ENCODE data around the gene SNORC. TPM values are rescaled to one million over a fixed set of nuclear protein-coding genes. Genes with fewer than 3 reads are reported as not detected.
"Not testable (repeated sequence)": the region's sequence is repeated elsewhere in the genome, so short reads cannot be mapped to it uniquely, and the experiment has no call there.

Gene SNORC
- 1.9 and 3.2 TPM in 2 replicates for total RNA-seq

DNA sequence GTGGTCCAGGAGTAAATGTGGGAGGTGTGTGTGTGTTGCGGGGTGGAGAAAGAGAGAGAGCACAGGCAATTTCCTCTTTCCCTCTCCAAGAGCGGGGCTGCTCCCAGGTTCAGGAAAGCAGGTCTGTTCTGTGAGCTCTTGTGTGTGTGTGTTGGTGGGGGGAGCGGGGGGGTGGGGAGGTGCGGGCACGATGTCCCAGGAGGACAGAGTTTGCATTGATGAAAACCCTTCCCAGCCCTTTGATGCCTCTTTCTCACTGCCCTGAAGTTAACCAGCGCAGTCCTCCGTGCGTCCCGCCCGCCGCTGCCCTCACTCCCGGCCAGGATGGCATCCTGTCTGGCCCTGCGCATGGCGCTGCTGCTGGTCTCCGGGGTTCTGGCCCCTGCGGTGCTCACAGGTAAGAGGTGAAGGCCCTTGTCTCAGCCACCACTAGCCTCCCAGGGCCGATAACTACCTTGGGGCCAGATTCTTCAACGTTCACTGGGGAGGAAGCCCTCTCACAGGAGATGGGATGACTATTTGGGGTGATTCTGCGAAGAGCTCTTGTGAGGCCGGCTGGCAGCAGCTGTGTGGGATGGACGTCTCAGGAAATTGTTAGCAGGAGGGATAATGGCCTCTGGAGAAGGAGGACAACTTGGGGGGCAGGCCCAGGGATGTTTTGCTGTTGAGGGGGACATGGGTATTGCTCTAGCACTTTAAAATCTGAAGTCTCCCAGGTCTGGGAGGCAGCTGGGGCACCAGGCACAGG, at the start of gene SNORC:
SNORC (plus strand) TSS at position 247 of the 748 bp plus-strand sequence; CDS start at position 325, 78 bp downstream.
- H3K4me3 Mint-ChIP-seq (ENCODE audit: low read depth), result no peak within 1 kb of the TSS
- intact Hi-C loops (cut with micrococcal nuclease), result no loop called here
- no peaks in the 10 kb centered on the region for H3K4me1 Mint-ChIP-seq (ENCODE audit: low read depth)
- no peak for DNase-seq (ENCODE audit: low spot score)
- no peak within 1 kb of the TSS for H3K27ac Mint-ChIP-seq
- H3K9me3 Mint-ChIP-seq, result no peaks in the 10 kb centered on the region
- H3K27me3 Mint-ChIP-seq (ENCODE audit: low read depth), result peaks cover 2% of the 10 kb centered on the region
- peaks cover 7% of the 10 kb centered on the region for H3K36me3 Mint-ChIP-seq (ENCODE audit: low read depth)

DNA sequence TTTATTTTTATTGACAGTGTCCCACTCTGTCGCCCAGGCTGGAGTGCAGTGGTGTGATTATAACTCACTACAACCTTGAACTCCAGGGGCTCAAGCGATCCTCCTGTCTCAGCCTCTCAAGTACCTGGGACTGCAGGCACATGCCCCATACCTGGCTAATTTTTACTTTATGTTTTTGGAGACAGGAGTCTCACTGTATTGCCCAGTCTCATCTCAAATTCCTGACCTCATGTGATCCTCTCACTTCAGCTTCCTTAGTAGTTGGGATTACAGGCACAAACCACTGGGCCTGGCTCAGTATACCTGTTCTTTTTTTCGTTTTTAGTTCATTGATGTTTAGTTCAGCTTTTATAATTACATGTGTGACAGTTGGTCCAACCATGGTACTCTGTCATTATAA, 40.1 kb upstream of the SNORC start:
- no peak overlapping the region for H3K27ac Mint-ChIP-seq
- no peak overlapping the region for H3K4me3 Mint-ChIP-seq (ENCODE audit: low read depth)
- no peaks in the 10 kb centered on the region for H3K9me3 Mint-ChIP-seq
- intact Hi-C loops (cut with micrococcal nuclease), result no loop called here
- DNase-seq (ENCODE audit: low spot score), result no peak
- peaks cover 75% of the 10 kb centered on the region for H3K36me3 Mint-ChIP-seq (ENCODE audit: low read depth)
- no peaks in the 10 kb centered on the region for H3K27me3 Mint-ChIP-seq (ENCODE audit: low read depth)
- H3K4me1 Mint-ChIP-seq (ENCODE audit: low read depth), result peaks cover 18% of the 10 kb centered on the region

- DNase-seq (ENCODE audit: low spot score), result no peak
- intact Hi-C loops (cut with micrococcal nuclease), result no loop called here
- Mint-ChIP-seq H3K9me3 (no peaks in the 10 kb centered on the region), H3K27me3 (ENCODE audit: low read depth) (no peaks in the 10 kb centered on the region), H3K4me1 (ENCODE audit: low read depth) (peaks cover 15% of the 10 kb centered on the region), H3K36me3 (ENCODE audit: low read depth) (peaks cover 68% of the 10 kb centered on the region), H3K27ac (no peak overlapping the region), H3K4me3 (ENCODE audit: low read depth) (no peak overlapping the region)
These were observed 38.6 kb upstream of the SNORC start for GRCh38 chr2:232831496-232831895.

DNA sequence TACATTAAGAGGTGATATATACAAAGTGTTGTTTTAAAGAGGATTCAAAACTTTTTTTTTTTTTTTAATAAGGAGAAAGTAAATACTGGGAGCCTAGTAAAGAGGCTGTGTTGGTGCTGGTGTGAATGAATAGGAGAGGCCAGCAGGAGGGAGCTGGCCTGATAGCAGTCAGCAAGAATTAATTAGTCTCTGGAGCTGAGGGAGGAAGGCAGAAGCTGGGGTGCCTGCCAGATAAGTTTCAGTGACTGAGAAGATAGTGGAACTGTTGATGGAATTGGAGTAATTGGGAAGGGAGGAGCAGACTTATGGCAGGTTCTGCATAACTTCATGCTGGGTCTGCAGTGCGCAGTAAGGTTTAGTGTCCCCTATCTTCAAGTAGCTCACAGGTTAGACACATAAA, 36.2 kb upstream of the SNORC start:
- peaks cover 66% of the 10 kb centered on the region for H3K36me3 Mint-ChIP-seq (ENCODE audit: low read depth)
- H3K27ac Mint-ChIP-seq, result no peak overlapping the region
- H3K4me1 Mint-ChIP-seq (ENCODE audit: low read depth), result peaks cover 26% of the 10 kb centered on the region
- no peaks in the 10 kb centered on the region for H3K9me3 Mint-ChIP-seq
- DNase-seq (ENCODE audit: low spot score), result no peak
- no peak overlapping the region for H3K4me3 Mint-ChIP-seq (ENCODE audit: low read depth)
- intact Hi-C loops (cut with micrococcal nuclease), result no loop called here
- no peaks in the 10 kb centered on the region for H3K27me3 Mint-ChIP-seq (ENCODE audit: low read depth)

DNA sequence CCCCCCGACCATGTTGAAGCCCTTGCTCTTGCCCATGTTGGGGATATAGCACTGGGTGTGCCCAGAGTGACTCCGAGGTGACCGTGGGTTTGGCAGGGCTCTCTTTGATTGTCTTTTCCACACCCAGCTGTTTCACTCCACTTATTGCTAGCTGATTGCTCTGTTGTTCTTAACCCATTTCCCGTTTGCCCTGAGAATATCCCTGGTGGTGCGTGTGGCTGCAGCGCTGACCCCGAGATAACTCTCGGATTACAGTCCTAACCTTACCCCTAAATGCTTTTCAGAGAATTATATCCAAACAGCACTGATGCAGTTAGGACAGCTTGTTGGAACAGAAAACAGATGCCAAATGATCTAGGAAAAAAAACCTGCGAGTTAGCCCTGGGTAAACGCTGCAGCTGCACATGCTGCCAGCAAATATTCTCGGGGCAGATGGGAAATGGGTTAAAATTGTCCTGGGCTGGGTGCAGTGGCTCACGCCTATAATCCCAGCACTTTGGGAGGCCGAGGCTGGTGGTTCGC, 34.3 kb upstream of the SNORC start:
- Mint-ChIP-seq H3K27ac (no peak overlapping the region), H3K4me1 (ENCODE audit: low read depth) (peaks cover 38% of the 10 kb centered on the region), H3K27me3 (ENCODE audit: low read depth) (no peaks in the 10 kb centered on the region), H3K36me3 (ENCODE audit: low read depth) (peaks cover 73% of the 10 kb centered on the region), H3K4me3 (ENCODE audit: low read depth) (no peak overlapping the region), H3K9me3 (no peaks in the 10 kb centered on the region)
- DNase-seq (ENCODE audit: low spot score), result no peak
- intact Hi-C loops (cut with micrococcal nuclease), result loop anchor here (5.0 kb wide), 2 partner anchors 228 to 417 kb away; partner anchors contain the start of gene ATG16L1

GRCh38 chr2:232836934-232837333, 33.1 kb upstream of the SNORC start:
- no peak for DNase-seq (ENCODE audit: low spot score)
- no peaks in the 10 kb centered on the region for H3K27me3 Mint-ChIP-seq (ENCODE audit: low read depth)
- H3K27ac Mint-ChIP-seq, result peak overlapping the region; percentile 82
- peaks cover 38% of the 10 kb centered on the region for H3K4me1 Mint-ChIP-seq (ENCODE audit: low read depth)
- intact Hi-C loops (cut with micrococcal nuclease), result loop anchor here (5.0 kb wide), 2 partner anchors 230 to 415 kb away; partner anchors contain the start of gene ATG16L1
- peaks cover 70% of the 10 kb centered on the region for H3K36me3 Mint-ChIP-seq (ENCODE audit: low read depth)
- peak overlapping the region; percentile 23 for H3K4me3 Mint-ChIP-seq (ENCODE audit: low read depth)
- H3K9me3 Mint-ChIP-seq, result no peaks in the 10 kb centered on the region

DNA sequence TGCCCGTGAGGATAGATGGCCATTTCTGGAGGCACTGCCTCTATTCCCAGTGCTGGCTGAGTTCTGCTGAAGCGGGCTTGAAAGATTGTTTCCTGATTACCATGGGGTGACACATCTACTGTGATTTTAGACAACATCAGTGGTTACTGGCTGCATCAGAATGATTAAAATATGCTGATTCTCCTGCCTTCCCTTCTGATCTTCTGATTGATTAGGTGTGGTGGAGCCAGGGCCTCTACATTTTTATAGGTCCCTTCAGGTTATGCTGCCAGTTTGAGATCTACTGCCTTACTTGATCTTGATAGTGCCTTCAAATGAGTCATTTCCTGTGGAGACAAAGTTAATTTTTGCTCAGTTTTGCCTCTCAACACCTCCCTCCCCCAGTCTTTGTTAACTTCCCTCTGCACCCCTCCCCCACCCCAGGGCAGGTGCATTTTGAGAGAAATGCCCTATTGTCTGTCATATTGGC, 31.6 kb upstream of the SNORC start:
- peaks cover 70% of the 10 kb centered on the region for H3K36me3 Mint-ChIP-seq (ENCODE audit: low read depth)
- intact Hi-C loops (cut with micrococcal nuclease), result loop anchor here (1.0 to 5.0 kb wide), 3 partner anchors 57 to 414 kb away; partner anchors contain the start of gene ATG16L1
- DNase-seq (ENCODE audit: low spot score), result peak; percentile 46
- peaks cover 34% of the 10 kb centered on the region for H3K4me1 Mint-ChIP-seq (ENCODE audit: low read depth)
- H3K4me3 Mint-ChIP-seq (ENCODE audit: low read depth), result peak overlapping the region; percentile 4
- no peaks in the 10 kb centered on the region for H3K27me3 Mint-ChIP-seq (ENCODE audit: low read depth)
- no peaks in the 10 kb centered on the region for H3K9me3 Mint-ChIP-seq
- peak overlapping the region; percentile 72 for H3K27ac Mint-ChIP-seq

DNA sequence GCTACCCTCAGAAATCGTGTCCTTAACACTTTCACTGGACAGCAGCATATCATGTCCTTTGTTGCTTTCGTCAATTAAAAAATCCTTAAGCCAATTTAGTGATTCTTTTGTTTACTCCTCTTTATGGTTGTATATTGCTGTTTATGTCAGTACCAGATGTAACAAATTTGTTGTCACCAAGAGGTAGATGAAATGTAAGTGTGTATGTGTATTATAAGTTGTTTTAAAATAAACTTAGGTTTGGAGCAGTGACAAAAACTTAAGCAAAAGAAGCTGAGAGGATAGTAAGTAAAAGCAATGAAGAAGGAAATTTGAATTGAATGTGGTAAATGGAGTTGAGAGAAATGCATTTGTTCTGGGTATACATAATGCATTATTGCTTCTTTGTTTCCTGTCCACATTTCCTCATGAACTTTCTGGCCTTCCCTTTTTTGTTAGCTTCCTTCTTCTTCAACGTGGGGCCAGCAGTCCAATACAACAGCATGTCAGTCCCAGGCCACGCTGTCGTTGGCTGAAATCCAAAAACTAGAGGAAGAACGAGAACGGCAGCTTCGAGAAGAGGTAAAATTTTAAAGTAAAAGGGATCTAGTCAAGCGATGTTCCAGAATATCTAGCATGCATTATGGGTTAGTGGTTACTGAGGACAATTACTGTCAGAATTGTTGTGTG, 30.5 kb upstream of the SNORC start:
- H3K36me3 Mint-ChIP-seq (ENCODE audit: low read depth), result peaks cover 70% of the 10 kb centered on the region
- peaks cover 32% of the 10 kb centered on the region for H3K4me1 Mint-ChIP-seq (ENCODE audit: low read depth)
- H3K27me3 Mint-ChIP-seq (ENCODE audit: low read depth), result no peaks in the 10 kb centered on the region
- H3K4me3 Mint-ChIP-seq (ENCODE audit: low read depth), result no peak overlapping the region
- intact Hi-C loops (cut with micrococcal nuclease), result loop anchor here (5.0 kb wide), 2 partner anchors 232 to 413 kb away; partner anchors contain the start of gene ATG16L1
- H3K9me3 Mint-ChIP-seq, result no peaks in the 10 kb centered on the region
- DNase-seq (ENCODE audit: low spot score), result no peak
- H3K27ac Mint-ChIP-seq, result peak overlapping the region; percentile 67

GRCh38 chr2:232842689-232843088, 27.4 kb upstream of the SNORC start:
- no peak overlapping the region for H3K27ac Mint-ChIP-seq
- H3K4me1 Mint-ChIP-seq (ENCODE audit: low read depth), result peaks cover 24% of the 10 kb centered on the region
- H3K4me3 Mint-ChIP-seq (ENCODE audit: low read depth), result no peak overlapping the region
- intact Hi-C loops (cut with micrococcal nuclease), result no loop called here
- DNase-seq (ENCODE audit: low spot score), result no peak
- peaks cover 70% of the 10 kb centered on the region for H3K36me3 Mint-ChIP-seq (ENCODE audit: low read depth)
- H3K27me3 Mint-ChIP-seq (ENCODE audit: low read depth), result no peaks in the 10 kb centered on the region
- no peaks in the 10 kb centered on the region for H3K9me3 Mint-ChIP-seq

- H3K27ac Mint-ChIP-seq, result no peak overlapping the region
- no peaks in the 10 kb centered on the region for H3K27me3 Mint-ChIP-seq (ENCODE audit: low read depth)
- no peaks in the 10 kb centered on the region for H3K9me3 Mint-ChIP-seq
- H3K4me3 Mint-ChIP-seq (ENCODE audit: low read depth), result no peak overlapping the region
- DNase-seq (ENCODE audit: low spot score), result no peak
- intact Hi-C loops (cut with micrococcal nuclease), result no loop called here
- H3K4me1 Mint-ChIP-seq (ENCODE audit: low read depth), result peaks cover 12% of the 10 kb centered on the region
- H3K36me3 Mint-ChIP-seq (ENCODE audit: low read depth), result peaks cover 75% of the 10 kb centered on the region
These were observed 26.2 kb upstream of the SNORC start for GRCh38 chr2:232843834-232844233.

DNA sequence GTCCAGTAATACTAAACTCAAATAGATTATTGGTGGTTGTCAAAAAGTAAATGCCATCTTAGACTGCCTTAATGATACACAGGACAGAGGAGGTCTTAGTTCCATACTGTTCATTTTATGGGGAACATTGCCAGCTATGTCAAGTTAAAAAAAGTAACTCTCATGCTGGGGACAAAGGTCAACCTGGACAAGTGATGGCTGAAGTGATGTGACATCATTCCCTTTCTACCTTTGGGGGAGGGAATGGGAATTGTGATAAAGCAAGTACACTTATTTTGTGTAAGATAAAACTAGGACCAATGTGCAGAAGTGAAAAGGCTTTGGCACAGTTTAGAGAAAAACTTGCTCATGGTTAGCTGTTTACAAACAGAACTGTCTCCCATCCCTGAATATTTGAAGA, 24.0 kb upstream of the SNORC start:
- no peaks in the 10 kb centered on the region for H3K4me1 Mint-ChIP-seq (ENCODE audit: low read depth)
- no peak for DNase-seq (ENCODE audit: low spot score)
- H3K4me3 Mint-ChIP-seq (ENCODE audit: low read depth), result no peak overlapping the region
- H3K27me3 Mint-ChIP-seq (ENCODE audit: low read depth), result no peaks in the 10 kb centered on the region
- intact Hi-C loops (cut with micrococcal nuclease), result no loop called here
- no peak overlapping the region for H3K27ac Mint-ChIP-seq
- no peaks in the 10 kb centered on the region for H3K9me3 Mint-ChIP-seq
- peaks cover 73% of the 10 kb centered on the region for H3K36me3 Mint-ChIP-seq (ENCODE audit: low read depth)

DNA sequence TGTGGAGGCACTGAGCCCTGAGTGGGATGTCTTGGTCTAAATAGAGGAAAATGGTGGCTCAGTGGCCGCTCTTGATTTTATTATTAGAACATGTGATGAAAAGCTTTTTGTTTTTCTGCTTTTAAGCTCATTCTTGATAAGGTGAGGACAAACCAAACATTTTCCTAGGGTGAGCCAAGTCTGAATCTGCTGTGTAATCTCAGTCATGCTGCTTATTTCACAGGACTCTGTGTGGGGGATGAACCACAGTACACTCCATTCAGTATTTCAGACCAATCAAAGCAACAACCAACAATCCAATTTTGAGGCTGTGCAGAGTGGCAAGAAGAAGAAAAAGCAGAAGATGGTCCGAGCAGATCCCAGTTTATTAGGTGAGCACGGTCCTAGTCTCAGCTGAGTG, 20.0 kb upstream of the SNORC start:
- intact Hi-C loops (cut with micrococcal nuclease), result loop anchor here (5.0 kb wide), 1 partner anchor 88 kb away; no protein-coding TSS in a partner anchor
- Mint-ChIP-seq H3K4me3 (ENCODE audit: low read depth) (no peak overlapping the region), H3K27me3 (ENCODE audit: low read depth) (no peaks in the 10 kb centered on the region), H3K9me3 (no peaks in the 10 kb centered on the region), H3K36me3 (ENCODE audit: low read depth) (peaks cover 61% of the 10 kb centered on the region), H3K4me1 (ENCODE audit: low read depth) (peaks cover 2% of the 10 kb centered on the region), H3K27ac (no peak overlapping the region)
- DNase-seq (ENCODE audit: low spot score), result no peak

DNA sequence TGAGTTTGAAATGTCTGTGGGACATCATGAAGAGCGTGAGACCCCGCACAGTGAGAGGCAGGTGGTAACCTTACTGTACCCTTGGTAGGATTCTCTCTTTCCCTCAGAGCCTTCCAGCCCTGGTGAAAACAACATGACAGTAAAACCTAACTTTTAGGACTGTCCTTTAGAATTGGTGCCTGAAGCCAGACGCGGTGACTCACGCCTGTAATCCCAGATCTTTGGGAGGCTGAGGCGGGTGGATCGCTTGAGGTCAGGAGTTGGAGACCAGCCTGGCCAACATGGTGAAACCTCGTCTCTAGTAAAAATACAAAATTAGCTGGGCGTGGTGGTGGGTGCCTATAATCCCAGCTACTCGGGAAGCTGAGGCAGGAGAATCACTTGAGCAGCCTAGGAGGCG, 18.0 kb upstream of the SNORC start:
- intact Hi-C loops (cut with micrococcal nuclease), result loop anchor here (2.0 to 5.0 kb wide), 2 partner anchors 90 to 203 kb away; no protein-coding TSS in a partner anchor
- H3K4me1 Mint-ChIP-seq (ENCODE audit: low read depth); H3K27me3 Mint-ChIP-seq (ENCODE audit: low read depth); DNase-seq (ENCODE audit: low spot score); H3K4me3 Mint-ChIP-seq (ENCODE audit: low read depth); H3K9me3 Mint-ChIP-seq; H3K27ac Mint-ChIP-seq: not testable (repeated sequence)
- peaks cover 63% of the 10 kb centered on the region for H3K36me3 Mint-ChIP-seq (ENCODE audit: low read depth)
